Panc1 (cell line): ENCODE measurements around the gene MAL. TPM values are rescaled to one million over a fixed set of nuclear protein-coding genes. Genes with fewer than 3 reads are reported as not detected.
"Not testable (repeated sequence)": the region's sequence is repeated elsewhere in the genome, so short reads cannot be mapped to it uniquely, and the experiment has no call there.

Source experiments
- ATAC-seq: fragments of 200-7000 bp; cut with Tn5 transposase; 2 replicates; pipeline ENCODE4 v1.9.1; 2020; ENCODE audit warnings: mild to moderate bottlenecking, moderate library complexity
- BruUV-seq: library from RNA; stranded (reverse); fragments of 400-500 nt; replicated peaks from 2 replicates; lab custom pipeline; 2021; lab: Mats Ljungman, UMichigan
- CTCF ChIA-PET: fragments of 300-600 bp; sonication (Branson Sonifier 250); formaldehyde crosslinking; loops from one replicate; lab custom pipeline; 2022; ENCODE audit warnings: antibody characterized with exemption; lab: Charles Lee
- POLR2A ChIA-PET: fragments of 300-600 bp; sonication (Branson Sonifier 250); formaldehyde crosslinking; loops from one replicate; lab custom pipeline; 2022; ENCODE audit warnings: antibody characterized with exemption; lab: Charles Lee
- DNase-seq: peaks from one replicate; pipeline ENCODE4 v3.0.0-alpha.2; 2010; ENCODE audit warnings: low read depth, low spot score
- H3K27ac ChIP-seq: 2 replicates; pipeline ENCODE4 v1.5.1; 2011; ENCODE audit warnings: mild to moderate bottlenecking, low read length, inconsistent platforms
- H3K27me3 ChIP-seq: fragments of 200-500 bp; sonication (Bioruptor generic); 2 replicates; pipeline ENCODE4 v1.6.0; 2014; ENCODE audit warnings: low read length, inconsistent platforms; ENCODE audit not compliant: control insufficient read depth, insufficient read depth
- H3K36me3 ChIP-seq: fragments of 200-500 bp; sonication (Bioruptor generic); 2 replicates; pipeline ENCODE4 v1.5.1; 2014; ENCODE audit warnings: inconsistent platforms, mild to moderate bottlenecking, low read length, moderate library complexity; ENCODE audit not compliant: control insufficient read depth, insufficient read depth
- H3K4me1 ChIP-seq: 2 replicates; pipeline ENCODE4 v1.5.1; 2011; ENCODE audit warnings: inconsistent platforms, mild to moderate bottlenecking, low read length, moderate library complexity; ENCODE audit not compliant: control insufficient read depth, insufficient read depth
- H3K4me3 ChIP-seq, 2 experiments: 2 replicates each; pipeline ENCODE4 v1.5.1; 2011 to 2012; ENCODE audit warnings: low read depth in 2 of 2, low read length in 2 of 2, mild to moderate bottlenecking in 2 of 2, inconsistent platforms in 1 of 2, moderate library complexity in 1 of 2
- H3K9me3 ChIP-seq: fragments of 200-500 bp; sonication (Bioruptor generic); 2 replicates; pipeline ENCODE4 v1.5.1; 2014; ENCODE audit warnings: low read depth, mild to moderate bottlenecking, inconsistent platforms, low read length, moderate library complexity; ENCODE audit not compliant: control insufficient read depth, insufficient read depth
- POLR2AphosphoS5 ChIP-seq: IDR thresholded peaks from 2 replicates; pipeline ENCODE4 v1.6.1; 2012; ENCODE audit warnings: mild to moderate bottlenecking, low read depth, low read length, moderate library complexity
- SIN3A ChIP-seq: IDR thresholded peaks from 2 replicates; pipeline ENCODE4 v1.6.1; 2012; ENCODE audit warnings: low read depth, mild to moderate bottlenecking, low read length, moderate library complexity, borderline replicate concordance; ENCODE audit not compliant: insufficient read depth
- TCF7L2 ChIP-seq: IDR thresholded peaks from 2 replicates; pipeline ENCODE4 v1.6.1; 2011; ENCODE audit warnings: mild to moderate bottlenecking, low read depth, low read length, inconsistent platforms
- in situ Hi-C: cut with HindIII; loops from 2 replicates; pipeline ENCODE4 v1.10.0; 2016; ENCODE audit warnings: low sequenced_read_pairs, low pct_unique_long_range_greater_than_20kb
- intact Hi-C: fragments of 100-400 bp; cut with micrococcal nuclease; formaldehyde crosslinking; loops from one replicate; pipeline ENCODE4 v1.10.0; 2022; ENCODE audit not compliant: unreplicated experiment
- total RNA-seq: library from RNA; stranded (reverse); gene quantifications from one replicate; pipeline ENCODE4 v1.2.1, GENCODE V29; 2021; ENCODE audit not compliant: unreplicated experiment
- TF ChIP-seq, protein P1 (sequence below), 2 experiments: IDR thresholded peaks; 2 replicates each; pipeline ENCODE4 v1.6.1; 2011 to 2012; ENCODE audit warnings: low read depth in 2 of 2, control low read depth in 1 of 2, low read length in 1 of 2, mild to moderate bottlenecking in 1 of 2, moderate library complexity in 1 of 2; ENCODE audit not compliant: insufficient read depth in 1 of 2
- TF ChIP-seq, protein P2 (sequence below): fragments of 450-650 bp; IDR thresholded peaks from 2 replicates; pipeline ENCODE4 v1.5.1; 2017; ENCODE audit warnings: mild to moderate bottlenecking

The MAL gene
- total RNA-seq, 1 experiment from 2014 or later: 1.3 TPM

DNA sequence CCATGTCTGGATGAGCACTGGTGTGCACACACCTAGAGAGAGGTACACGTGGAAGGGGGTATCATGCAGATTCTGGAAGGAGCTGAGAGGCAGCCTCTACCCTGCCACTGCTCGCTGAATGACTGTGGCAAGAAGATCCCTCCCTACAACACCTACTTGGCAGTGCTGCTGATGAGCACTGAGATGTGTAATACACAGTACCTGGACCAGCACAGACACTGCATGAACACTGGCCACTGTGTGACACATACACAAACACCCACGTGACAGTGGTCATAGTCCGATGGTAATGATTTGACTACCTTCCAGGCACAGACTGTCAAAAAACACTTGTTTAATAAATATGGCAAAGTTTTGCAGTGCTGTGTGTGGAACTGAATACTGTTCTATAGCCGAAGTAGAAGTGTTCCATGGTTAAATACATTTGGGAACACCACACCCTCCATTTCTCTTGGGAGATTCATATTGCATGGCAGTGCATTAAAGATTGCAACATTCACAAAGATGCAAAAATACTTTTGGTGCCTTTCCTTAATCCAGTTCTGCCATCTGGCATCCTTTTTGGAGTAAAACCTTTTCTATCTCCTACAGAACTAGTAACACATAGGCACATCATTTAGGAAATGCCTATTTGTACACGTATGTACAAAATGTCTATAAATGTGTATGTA, 66.5 kb downstream of the MAL start:
- Histone ChIP-seq H3K4me3 (no peak overlapping the region), H3K36me3 (peaks cover 7% of the 10 kb centered on the region), H3K4me1 (no peaks in the 10 kb centered on the region), H3K9me3 (no peaks in the 10 kb centered on the region), H3K27me3 (no peaks in the 10 kb centered on the region), H3K27ac (no peak overlapping the region)
- ChIA-PET CTCF (interaction anchor here (1.4 kb wide), 1 partner anchor 13 kb away, joined by 6 read pairs; no protein-coding TSS in a partner anchor), POLR2A (no interaction called here)
- TF ChIP-seq, protein P1, sequence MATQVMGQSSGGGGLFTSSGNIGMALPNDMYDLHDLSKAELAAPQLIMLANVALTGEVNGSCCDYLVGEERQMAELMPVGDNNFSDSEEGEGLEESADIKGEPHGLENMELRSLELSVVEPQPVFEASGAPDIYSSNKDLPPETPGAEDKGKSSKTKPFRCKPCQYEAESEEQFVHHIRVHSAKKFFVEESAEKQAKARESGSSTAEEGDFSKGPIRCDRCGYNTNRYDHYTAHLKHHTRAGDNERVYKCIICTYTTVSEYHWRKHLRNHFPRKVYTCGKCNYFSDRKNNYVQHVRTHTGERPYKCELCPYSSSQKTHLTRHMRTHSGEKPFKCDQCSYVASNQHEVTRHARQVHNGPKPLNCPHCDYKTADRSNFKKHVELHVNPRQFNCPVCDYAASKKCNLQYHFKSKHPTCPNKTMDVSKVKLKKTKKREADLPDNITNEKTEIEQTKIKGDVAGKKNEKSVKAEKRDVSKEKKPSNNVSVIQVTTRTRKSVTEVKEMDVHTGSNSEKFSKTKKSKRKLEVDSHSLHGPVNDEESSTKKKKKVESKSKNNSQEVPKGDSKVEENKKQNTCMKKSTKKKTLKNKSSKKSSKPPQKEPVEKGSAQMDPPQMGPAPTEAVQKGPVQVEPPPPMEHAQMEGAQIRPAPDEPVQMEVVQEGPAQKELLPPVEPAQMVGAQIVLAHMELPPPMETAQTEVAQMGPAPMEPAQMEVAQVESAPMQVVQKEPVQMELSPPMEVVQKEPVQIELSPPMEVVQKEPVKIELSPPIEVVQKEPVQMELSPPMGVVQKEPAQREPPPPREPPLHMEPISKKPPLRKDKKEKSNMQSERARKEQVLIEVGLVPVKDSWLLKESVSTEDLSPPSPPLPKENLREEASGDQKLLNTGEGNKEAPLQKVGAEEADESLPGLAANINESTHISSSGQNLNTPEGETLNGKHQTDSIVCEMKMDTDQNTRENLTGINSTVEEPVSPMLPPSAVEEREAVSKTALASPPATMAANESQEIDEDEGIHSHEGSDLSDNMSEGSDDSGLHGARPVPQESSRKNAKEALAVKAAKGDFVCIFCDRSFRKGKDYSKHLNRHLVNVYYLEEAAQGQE (IDR thresholded peaks at IDR 0.05; ENCODE audit: insufficient read depth in 1 of 2, low read depth in 2 of 2, low read length in 1 of 2): no peak
- TF ChIP-seq TCF7L2 (no peak), POLR2AphosphoS5 (no peak), SIN3A (no peak)
- TF ChIP-seq, protein P2, sequence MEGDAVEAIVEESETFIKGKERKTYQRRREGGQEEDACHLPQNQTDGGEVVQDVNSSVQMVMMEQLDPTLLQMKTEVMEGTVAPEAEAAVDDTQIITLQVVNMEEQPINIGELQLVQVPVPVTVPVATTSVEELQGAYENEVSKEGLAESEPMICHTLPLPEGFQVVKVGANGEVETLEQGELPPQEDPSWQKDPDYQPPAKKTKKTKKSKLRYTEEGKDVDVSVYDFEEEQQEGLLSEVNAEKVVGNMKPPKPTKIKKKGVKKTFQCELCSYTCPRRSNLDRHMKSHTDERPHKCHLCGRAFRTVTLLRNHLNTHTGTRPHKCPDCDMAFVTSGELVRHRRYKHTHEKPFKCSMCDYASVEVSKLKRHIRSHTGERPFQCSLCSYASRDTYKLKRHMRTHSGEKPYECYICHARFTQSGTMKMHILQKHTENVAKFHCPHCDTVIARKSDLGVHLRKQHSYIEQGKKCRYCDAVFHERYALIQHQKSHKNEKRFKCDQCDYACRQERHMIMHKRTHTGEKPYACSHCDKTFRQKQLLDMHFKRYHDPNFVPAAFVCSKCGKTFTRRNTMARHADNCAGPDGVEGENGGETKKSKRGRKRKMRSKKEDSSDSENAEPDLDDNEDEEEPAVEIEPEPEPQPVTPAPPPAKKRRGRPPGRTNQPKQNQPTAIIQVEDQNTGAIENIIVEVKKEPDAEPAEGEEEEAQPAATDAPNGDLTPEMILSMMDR: no peak
- in situ Hi-C loops: no loop called here
- no TSS peak for BruUV-seq
- no peak for ATAC-seq
- no peak for DNase-seq
- intact Hi-C loops: no loop called here

GRCh38 chr2:95098273-95098672, 72.8 kb downstream of the MAL start:
- H3K27me3 ChIP-seq, BruUV-seq, H3K4me1 ChIP-seq, H3K9me3 ChIP-seq, H3K27ac ChIP-seq, CTCF ChIA-PET, DNase-seq, in situ Hi-C loops, H3K4me3 ChIP-seq, ATAC-seq, intact Hi-C loops: not testable (repeated sequence)
- POLR2A ChIA-PET: interaction anchor here (0.7 kb wide), 1 partner anchor 22 kb away, joined by 3 read pairs; no protein-coding TSS in a partner anchor
- H3K36me3 ChIP-seq: peaks cover 24% of the 10 kb centered on the region

DNA sequence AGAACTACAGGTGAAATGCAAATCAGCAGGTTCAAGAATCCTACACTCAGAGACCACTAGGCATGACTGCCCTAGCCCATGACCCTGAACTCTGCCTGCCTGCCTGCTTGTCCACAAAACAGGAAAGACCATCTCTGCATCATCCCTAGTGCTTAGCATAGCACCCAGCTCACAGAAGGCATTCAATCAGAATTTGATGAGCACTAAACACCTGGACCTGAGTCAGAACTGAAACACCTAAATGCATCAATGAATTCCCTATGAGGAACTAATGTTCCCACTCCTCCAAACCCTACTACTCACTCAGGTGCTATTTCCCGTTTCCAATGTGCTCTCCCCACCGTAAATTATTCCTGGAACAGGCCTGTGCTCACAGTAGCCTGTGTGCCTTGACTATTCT, 74.4 kb downstream of the MAL start:
- TF ChIP-seq POLR2AphosphoS5: no peak
- TF ChIP-seq TCF7L2: no peak
- TF ChIP-seq, protein P2: no peak
- TF ChIP-seq, protein P1 (IDR thresholded peaks at IDR 0.05; ENCODE audit: insufficient read depth in 1 of 2, low read depth in 2 of 2, low read length in 1 of 2): no peak
- TF ChIP-seq SIN3A: no peak
- no TSS peak for BruUV-seq
- H3K27me3 ChIP-seq: no peaks in the 10 kb centered on the region
- no peaks in the 10 kb centered on the region for H3K4me1 ChIP-seq
- H3K36me3 ChIP-seq: peaks cover 39% of the 10 kb centered on the region
- intact Hi-C loops: no loop called here
- CTCF ChIA-PET: no interaction called here
- H3K4me3 ChIP-seq: no peak overlapping the region
- DNase-seq: no peak
- in situ Hi-C loops: no loop called here
- H3K27ac ChIP-seq: no peak overlapping the region
- POLR2A ChIA-PET: no interaction called here
- H3K9me3 ChIP-seq: no peaks in the 10 kb centered on the region
- ATAC-seq: no peak
